ENCODE data around the gene CALM3.

CALM3 gene

GRCh38 chr19:46648961-46649960, 48.1 kb downstream of the CALM3 start:
- Histone ChIP-seq H2AFZ (no peak overlapping the region), H3K36me3 (ENCODE audit: control insufficient read depth, insufficient read depth, low read length) (no peaks in the 10 kb centered on the region), H3K79me2 (no peaks in the 10 kb centered on the region), H3K9me3 (ENCODE audit: control insufficient read depth, low read length) (no peaks in the 10 kb centered on the region), H3K9ac (no peak overlapping the region), H3K27ac (no peak overlapping the region), H3K4me2 (ENCODE audit: low read length) (no peak overlapping the region), H3K27me3 (ENCODE audit: control insufficient read depth, insufficient read depth, low read length) (no peaks in the 10 kb centered on the region), H3K4me3 (ENCODE audit: low read depth, low read length) (no peak overlapping the region), H3K4me1 (no peaks in the 10 kb centered on the region)
- no peak for TF ChIP-seq CTCF (IDR thresholded peaks at IDR 0.05)

GRCh38 chr19:46650445-46650844, 49.3 kb downstream of the CALM3 start:
- no peak overlapping the region for H3K27ac ChIP-seq

GRCh38 chr19:46654621-46655152, 53.6 kb downstream of the CALM3 start:
- TF ChIP-seq CTCF (IDR thresholded peaks at IDR 0.05) = no peak
- no peak overlapping the region for H3K4me3 ChIP-seq (ENCODE audit: low read depth, low read length)

More at GRCh38 chr19:46650445-46650844, 49.3 kb downstream of the CALM3 start:
- Histone ChIP-seq H3K36me3 (ENCODE audit: control insufficient read depth, insufficient read depth, low read length) (no peaks in the 10 kb centered on the region), H3K9ac (no peak overlapping the region), H3K9me3 (ENCODE audit: control insufficient read depth, low read length) (no peaks in the 10 kb centered on the region), H3K4me2 (ENCODE audit: low read length) (no peak overlapping the region), H3K79me2 (no peaks in the 10 kb centered on the region), H3K4me3 (ENCODE audit: low read depth, low read length) (no peak overlapping the region), H2AFZ (no peak overlapping the region), H3K27me3 (ENCODE audit: control insufficient read depth, insufficient read depth, low read length) (no peaks in the 10 kb centered on the region), H3K4me1 (no peaks in the 10 kb centered on the region)
- no peak for TF ChIP-seq CTCF (IDR thresholded peaks at IDR 0.05)

GRCh38 chr19:46656541-46656940, 55.4 kb downstream of the CALM3 start:
- Histone ChIP-seq H3K27me3 (ENCODE audit: control insufficient read depth, insufficient read depth, low read length) (no peaks in the 10 kb centered on the region), H3K9me3 (ENCODE audit: control insufficient read depth, low read length) (no peaks in the 10 kb centered on the region), H3K27ac (no peak overlapping the region), H3K36me3 (ENCODE audit: control insufficient read depth, insufficient read depth, low read length) (no peaks in the 10 kb centered on the region), H3K4me2 (ENCODE audit: low read length) (no peak overlapping the region), H3K4me3 (ENCODE audit: low read depth, low read length) (no peak overlapping the region), H3K9ac (no peak overlapping the region), H3K4me1 (peaks cover 10% of the 10 kb centered on the region), H3K79me2 (no peaks in the 10 kb centered on the region), H2AFZ (no peak overlapping the region)
- TF ChIP-seq CTCF (IDR thresholded peaks at IDR 0.05) = no peak

More at GRCh38 chr19:46654621-46655152, 53.6 kb downstream of the CALM3 start:
- Histone ChIP-seq H3K9ac (no peak overlapping the region), H2AFZ (no peak overlapping the region), H3K27ac (no peak overlapping the region), H3K27me3 (ENCODE audit: control insufficient read depth, insufficient read depth, low read length) (no peaks in the 10 kb centered on the region), H3K4me1 (peaks cover 4% of the 10 kb centered on the region), H3K4me2 (ENCODE audit: low read length) (no peak overlapping the region), H3K9me3 (ENCODE audit: control insufficient read depth, low read length) (no peaks in the 10 kb centered on the region), H3K36me3 (ENCODE audit: control insufficient read depth, insufficient read depth, low read length) (no peaks in the 10 kb centered on the region), H3K79me2 (no peaks in the 10 kb centered on the region)

Data from parathyroid adenoma (tissue), 2 donors.